ENCODE results near the gene ANKMY2. TPM values are rescaled to one million over a fixed set of nuclear protein-coding genes. Genes with fewer than 3 reads are reported as not detected.
A peak's percentile ranks its signal among the peaks of the same experiment; 100 is the strongest.

Gene ANKMY2
- total and polyA plus RNA-seq, 5 donors from 2014 or later = 12.1 to 24.2 (median 19.2) TPM

DNA sequence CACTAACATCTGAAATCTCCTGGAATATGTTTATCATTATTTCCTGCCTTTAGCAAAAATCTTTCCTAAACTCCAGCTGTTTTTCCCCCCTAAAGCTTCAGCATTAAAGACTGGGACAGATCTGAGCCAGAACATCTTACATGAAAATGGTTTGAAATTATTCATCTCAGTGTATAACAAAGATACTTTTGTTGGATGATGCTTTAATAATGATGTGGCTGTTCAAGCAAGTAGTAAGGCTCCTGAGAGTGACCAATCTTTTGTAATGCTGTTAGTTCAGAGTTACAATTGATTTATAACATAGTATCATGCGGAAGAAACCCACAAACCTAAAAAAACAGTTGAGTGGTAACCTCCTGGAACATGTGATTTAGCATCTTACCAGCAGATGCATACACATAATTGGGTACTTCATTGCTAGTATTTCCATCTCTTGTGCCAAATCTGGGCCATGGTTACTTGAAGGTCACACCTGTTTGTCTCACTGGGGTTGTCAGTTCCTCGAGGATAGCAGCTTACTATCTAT, 1.9 kb upstream of the ANKMY2 start:
- H3K36me3 ChIP-seq (ENCODE audit: control insufficient read depth, insufficient read depth, low read length) = no peaks in the 10 kb centered on the region
- no peak for ATAC-seq (ENCODE audit: low read depth in 2 of 2)
- no peaks in the 10 kb centered on the region for H3K9me3 Mint-ChIP-seq
- H3K27ac ChIP-seq (ENCODE audit: insufficient read depth, low read length, poor library complexity, severe bottlenecking) = no peak overlapping the region
- peaks cover 46% of the 10 kb centered on the region for H3K4me1 ChIP-seq (ENCODE audit: control insufficient read depth, insufficient read depth, low read length, poor library complexity, severe bottlenecking)
- H3K27ac Mint-ChIP-seq = peak overlapping the region in 2 of 3 donors; percentile 75 to 93
- peak overlapping the region; percentile 92 for H3K4me3 ChIP-seq (ENCODE audit: low read depth, low read length)
- peak overlapping the region; percentile 93 to 100 (median 96) for H3K4me3 Mint-ChIP-seq
- H3K27me3 Mint-ChIP-seq = no peaks in the 10 kb centered on the region
- peaks cover 42 to 81% (median 57%) of the 10 kb centered on the region in 4 donors for H3K4me1 Mint-ChIP-seq
- H3K27me3 ChIP-seq (ENCODE audit: control insufficient read depth, insufficient read depth, low read length) = no peaks in the 10 kb centered on the region
- peak in 1 of 3 donors; percentile 5 for DNase-seq
- H3K36me3 Mint-ChIP-seq = no peaks in the 10 kb centered on the region
- no peaks in the 10 kb centered on the region for H3K9me3 ChIP-seq (ENCODE audit: control insufficient read depth in 2 of 2, low read length in 2 of 2)

DNA sequence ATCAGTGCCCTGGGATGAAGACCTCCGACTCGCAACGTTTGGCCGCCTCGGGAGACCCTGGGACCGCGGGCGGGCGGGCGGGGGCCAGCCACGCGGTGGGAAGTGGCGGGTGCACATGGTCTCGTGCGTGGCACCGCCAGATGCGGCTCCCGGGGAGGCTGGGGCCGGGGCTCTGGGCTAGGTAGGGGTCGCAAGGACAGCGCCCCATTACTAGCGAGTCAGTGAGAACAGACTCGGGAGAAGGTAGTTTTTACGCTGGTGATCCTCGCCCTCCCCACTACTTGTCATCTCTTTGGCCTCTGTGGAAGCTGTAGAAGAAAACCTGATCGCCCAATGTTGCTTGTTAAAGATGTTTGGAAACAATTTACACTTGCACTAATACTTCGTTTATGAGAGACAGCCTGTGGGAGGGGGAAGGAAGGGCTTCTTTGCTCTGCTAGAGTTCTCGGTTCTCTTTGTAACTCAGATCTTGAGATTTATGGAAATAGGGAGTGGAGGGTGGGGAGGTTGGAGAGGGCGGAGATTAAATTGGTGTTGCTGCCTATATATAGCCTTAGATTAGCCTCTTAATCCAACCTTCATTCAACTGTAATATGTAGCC, 1.0 kb upstream of the ANKMY2 start:
- Histone ChIP-seq H3K27ac (ENCODE audit: insufficient read depth, low read length, poor library complexity, severe bottlenecking) (peak overlapping the region; percentile 75), H3K4me3 (ENCODE audit: low read depth, low read length) (peak overlapping the region; percentile 92), H3K4me1 (ENCODE audit: control insufficient read depth, insufficient read depth, low read length, poor library complexity, severe bottlenecking) (peaks cover 45% of the 10 kb centered on the region), H3K27me3 (ENCODE audit: control insufficient read depth, insufficient read depth, low read length) (no peaks in the 10 kb centered on the region), H3K36me3 (ENCODE audit: control insufficient read depth, insufficient read depth, low read length) (no peaks in the 10 kb centered on the region), H3K9me3 (ENCODE audit: control insufficient read depth in 2 of 2, low read length in 2 of 2) (no peaks in the 10 kb centered on the region)
- ATAC-seq (ENCODE audit: low read depth in 2 of 2) = no peak
- Mint-ChIP-seq H3K27ac (peak overlapping the region; percentile 75 to 93 (median 92)), H3K27me3 (no peaks in the 10 kb centered on the region), H3K4me1 (peaks cover 37 to 79% (median 59%) of the 10 kb centered on the region in 4 donors), H3K36me3 (no peaks in the 10 kb centered on the region), H3K9me3 (no peaks in the 10 kb centered on the region), H3K4me3 (peak overlapping the region; percentile 93 to 100 (median 97))
- DNase-seq = peak in 1 of 3 donors; percentile 34

DNA sequence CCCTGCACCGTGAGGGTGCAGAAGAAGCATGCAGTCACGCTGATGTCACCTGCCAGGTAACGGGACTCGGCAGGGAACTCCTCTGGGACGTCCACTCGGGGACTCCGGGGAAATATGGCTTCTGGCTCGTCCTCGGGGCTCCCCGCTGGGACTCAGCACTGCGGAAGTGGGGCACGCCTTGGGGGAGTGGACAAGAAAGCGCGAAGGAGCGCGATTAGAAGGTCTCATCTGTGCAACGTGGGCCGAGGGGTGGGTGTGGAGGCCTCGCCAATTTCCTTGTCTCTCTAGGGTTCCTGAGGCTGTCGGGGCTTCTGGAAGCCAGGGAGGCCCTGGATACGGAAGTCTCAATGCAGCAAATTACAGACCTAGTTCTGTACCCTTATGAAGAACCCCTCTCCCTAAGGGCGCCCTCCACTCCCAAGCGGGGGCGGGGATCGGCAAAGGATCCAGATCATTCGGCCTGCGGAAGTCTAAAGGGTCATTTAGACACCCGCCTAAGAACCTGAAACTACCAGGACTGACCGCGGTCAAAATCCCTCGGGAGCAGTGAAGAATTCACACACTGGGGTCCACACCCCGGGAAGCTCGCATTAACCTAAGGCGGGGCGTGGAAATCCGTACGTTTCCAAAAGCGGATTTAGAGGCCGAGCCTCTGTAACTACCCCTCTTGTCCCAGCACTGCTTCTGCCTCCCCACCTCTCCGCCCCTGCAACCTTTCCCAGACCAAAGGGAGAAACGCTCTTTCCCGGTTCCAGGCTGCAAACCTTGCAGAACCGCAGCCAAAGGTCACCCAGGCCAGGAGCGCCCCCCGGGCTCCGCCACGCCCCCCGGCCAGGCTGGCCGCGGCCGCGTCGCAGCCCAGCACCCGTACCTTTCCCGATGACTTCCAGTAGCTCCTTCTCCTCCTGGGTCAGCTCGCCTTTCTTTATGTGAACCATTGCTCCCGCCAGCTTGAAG, 640 bp downstream of the ANKMY2 start:
- Mint-ChIP-seq H3K9me3 (no peaks in the 10 kb centered on the region), H3K27me3 (no peaks in the 10 kb centered on the region), H3K36me3 (peaks cover 4% of the 10 kb centered on the region), H3K4me1 (peaks cover 32 to 69% (median 50%) of the 10 kb centered on the region in 4 donors), H3K4me3 (peak overlapping the region; percentile 93 to 100 (median 97)), H3K27ac (peak overlapping the region; percentile 93 to 99 (median 98))
- Histone ChIP-seq H3K27ac (ENCODE audit: insufficient read depth, low read length, poor library complexity, severe bottlenecking) (peak overlapping the region; percentile 75), H3K36me3 (ENCODE audit: control insufficient read depth, insufficient read depth, low read length) (no peaks in the 10 kb centered on the region), H3K9me3 (ENCODE audit: control insufficient read depth in 2 of 2, low read length in 2 of 2) (no peaks in the 10 kb centered on the region), H3K27me3 (ENCODE audit: control insufficient read depth, insufficient read depth, low read length) (no peaks in the 10 kb centered on the region), H3K4me1 (ENCODE audit: control insufficient read depth, insufficient read depth, low read length, poor library complexity, severe bottlenecking) (peaks cover 40% of the 10 kb centered on the region), H3K4me3 (ENCODE audit: low read depth, low read length) (peak overlapping the region; percentile 91)
- ATAC-seq (ENCODE audit: low read depth in 2 of 2) = peak; percentile 11 to 14
- peak; percentile 55 to 73 (median 62) for DNase-seq

DNA sequence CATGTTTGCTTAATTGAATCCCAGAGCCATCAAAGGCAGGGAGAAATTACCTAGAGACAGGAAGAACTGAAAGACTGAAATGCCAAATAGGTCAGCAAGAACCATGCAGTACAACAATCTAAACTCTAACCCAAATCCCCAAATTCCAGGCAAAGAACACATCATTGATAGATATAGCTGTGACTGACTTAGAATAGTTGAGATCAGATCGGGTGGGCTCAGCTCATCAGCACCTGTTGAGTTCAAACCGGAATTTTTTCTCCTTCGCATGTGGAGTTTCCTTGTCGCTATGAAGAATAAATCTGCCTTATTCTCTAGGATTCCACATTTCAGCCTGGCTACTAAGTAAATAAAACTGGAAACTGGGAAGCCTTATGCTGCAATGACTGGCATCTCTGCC, 1.4 kb downstream of the ANKMY2 start:
- Histone ChIP-seq H3K4me1 (ENCODE audit: control insufficient read depth, insufficient read depth, low read length, poor library complexity, severe bottlenecking) (peaks cover 40% of the 10 kb centered on the region), H3K27ac (ENCODE audit: insufficient read depth, low read length, poor library complexity, severe bottlenecking) (peak overlapping the region; percentile 47), H3K4me3 (ENCODE audit: low read depth, low read length) (peak overlapping the region; percentile 91), H3K9me3 (ENCODE audit: control insufficient read depth in 2 of 2, low read length in 2 of 2) (no peaks in the 10 kb centered on the region), H3K36me3 (ENCODE audit: control insufficient read depth, insufficient read depth, low read length) (no peaks in the 10 kb centered on the region), H3K27me3 (ENCODE audit: control insufficient read depth, insufficient read depth, low read length) (no peaks in the 10 kb centered on the region)
- Mint-ChIP-seq H3K36me3 (peaks cover 4% of the 10 kb centered on the region), H3K9me3 (no peaks in the 10 kb centered on the region), H3K27ac (peak overlapping the region; percentile 52 to 96 (median 93)), H3K4me1 (peaks cover 28 to 63% (median 48%) of the 10 kb centered on the region in 4 donors), H3K27me3 (no peaks in the 10 kb centered on the region), H3K4me3 (peak overlapping the region; percentile 93 to 100 (median 97))
- no peak for DNase-seq
- no peak for ATAC-seq (ENCODE audit: low read depth in 2 of 2)

DNA sequence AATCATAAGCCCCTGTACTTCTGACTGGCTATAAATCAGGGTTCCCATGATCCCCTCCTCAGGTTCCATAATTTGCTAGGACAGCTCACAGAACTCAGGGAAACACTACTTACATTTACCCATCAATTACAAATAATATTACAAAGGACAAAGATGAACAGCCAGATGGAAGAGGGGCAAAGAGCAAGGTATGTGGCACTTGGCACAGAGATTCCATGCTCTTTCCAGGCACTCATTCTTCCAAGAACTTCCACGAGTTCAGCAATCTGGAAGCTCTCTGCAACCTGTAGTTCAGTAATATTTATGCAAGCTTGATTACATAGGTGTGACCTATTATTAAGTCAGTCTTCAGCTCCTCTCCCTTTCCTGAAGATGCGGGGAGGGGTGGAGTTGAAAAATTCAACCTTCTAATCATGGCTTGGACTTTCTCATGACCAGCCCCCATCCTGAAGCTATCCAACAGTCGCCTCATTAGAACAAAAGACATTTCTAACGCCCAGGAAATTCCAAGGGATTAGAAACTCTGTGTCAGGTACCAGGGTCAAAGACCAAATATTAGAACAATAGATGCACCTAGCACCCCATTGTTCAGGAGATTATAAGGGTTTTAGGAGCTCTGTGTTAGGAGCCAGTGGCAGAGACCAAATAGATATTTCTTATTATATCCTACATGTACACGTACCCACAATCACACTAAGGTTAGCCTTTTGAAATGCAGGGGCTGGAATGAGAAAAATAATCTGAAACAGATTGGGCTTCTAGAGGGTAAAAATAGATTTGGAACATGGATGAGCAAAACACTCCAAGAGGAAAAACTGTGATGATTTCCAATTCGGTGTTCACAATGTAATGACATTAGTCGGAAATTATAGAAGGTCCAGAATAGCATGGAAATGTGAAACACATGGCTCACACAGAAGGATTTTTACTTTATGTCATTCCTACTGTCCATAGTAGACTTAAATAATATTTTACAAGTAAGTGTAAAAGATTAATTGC, 7.0 kb downstream of the ANKMY2 start:
- H3K36me3 ChIP-seq (ENCODE audit: control insufficient read depth, insufficient read depth, low read length) = peaks cover 11% of the 10 kb centered on the region
- Mint-ChIP-seq H3K27me3 (no peaks in the 10 kb centered on the region), H3K27ac (no peak overlapping the region), H3K36me3 (peaks cover 25% of the 10 kb centered on the region), H3K4me1 (peaks cover 16 to 33% (median 26%) of the 10 kb centered on the region in 4 donors), H3K4me3 (no peak overlapping the region), H3K9me3 (no peaks in the 10 kb centered on the region)
- H3K4me1 ChIP-seq (ENCODE audit: control insufficient read depth, insufficient read depth, low read length, poor library complexity, severe bottlenecking) = peaks cover 1% of the 10 kb centered on the region
- ATAC-seq (ENCODE audit: low read depth in 2 of 2) (no peak), DNase-seq (no peak)
- H3K4me3 ChIP-seq (ENCODE audit: low read depth, low read length) = no peak overlapping the region
- H3K9me3 ChIP-seq (ENCODE audit: control insufficient read depth in 2 of 2, low read length in 2 of 2) = no peaks in the 10 kb centered on the region
- H3K27ac ChIP-seq (ENCODE audit: insufficient read depth, low read length, poor library complexity, severe bottlenecking) = no peak overlapping the region
- H3K27me3 ChIP-seq (ENCODE audit: control insufficient read depth, insufficient read depth, low read length) = no peaks in the 10 kb centered on the region

DNA sequence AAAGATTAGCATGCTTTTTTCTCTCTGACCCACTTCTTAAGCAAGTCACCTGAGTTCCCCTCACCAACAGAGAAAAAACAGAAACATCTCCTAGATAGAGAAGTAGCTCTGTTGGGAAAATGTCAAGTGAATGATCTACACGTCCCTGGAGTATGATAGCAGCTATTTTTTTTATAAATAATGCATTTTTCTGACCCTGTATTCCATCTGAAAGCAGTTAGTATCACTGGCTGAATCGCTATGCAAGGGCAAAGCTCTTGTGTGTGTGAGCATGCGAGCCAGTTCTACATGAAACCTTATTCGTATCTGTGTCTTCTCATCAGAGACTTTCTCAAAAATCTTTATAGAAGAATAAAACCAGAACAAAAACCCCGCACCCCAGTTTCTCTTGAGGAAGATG, 8.2 kb downstream of the ANKMY2 start:
- H3K9me3 ChIP-seq (ENCODE audit: control insufficient read depth in 2 of 2, low read length in 2 of 2) = no peaks in the 10 kb centered on the region

More for the DNA sequence above, 8.2 kb downstream of the ANKMY2 start:
- Mint-ChIP-seq H3K27me3 (no peaks in the 10 kb centered on the region), H3K36me3 (peaks cover 26% of the 10 kb centered on the region), H3K4me3 (no peak overlapping the region), H3K4me1 (peaks cover 15 to 24% (median 20%) of the 10 kb centered on the region in 4 donors), H3K9me3 (no peaks in the 10 kb centered on the region), H3K27ac (no peak overlapping the region)
- ATAC-seq (ENCODE audit: low read depth in 2 of 2) = no peak
- no peak for DNase-seq
- Histone ChIP-seq H3K27me3 (ENCODE audit: control insufficient read depth, insufficient read depth, low read length) (no peaks in the 10 kb centered on the region), H3K36me3 (ENCODE audit: control insufficient read depth, insufficient read depth, low read length) (peaks cover 11% of the 10 kb centered on the region), H3K4me3 (ENCODE audit: low read depth, low read length) (no peak overlapping the region), H3K4me1 (ENCODE audit: control insufficient read depth, insufficient read depth, low read length, poor library complexity, severe bottlenecking) (no peaks in the 10 kb centered on the region), H3K27ac (ENCODE audit: insufficient read depth, low read length, poor library complexity, severe bottlenecking) (no peak overlapping the region)
